Stimulated activated CD4-positive, alpha-beta T cell treated with anti-CD3 and anti-CD28 coated beads, TNF-alpha, amount 100 ng/mL, for 24 hours (primary cell): Measurements from ENCODE around the gene SPDYE2B.
A peak's percentile ranks its signal among the peaks of the same experiment; 100 is the strongest.
"Not testable (repeated sequence)": the region's sequence is repeated elsewhere in the genome, so short reads cannot be mapped to it uniquely, and the experiment has no call there.

Source experiments
- DNase-seq, 3 experiments: peaks; one replicate each; pipeline ENCODE4 v3.0.0-alpha.2; 2020; ENCODE audit warnings: low read depth in 3 of 3

Gene SPDYE2B

DNA sequence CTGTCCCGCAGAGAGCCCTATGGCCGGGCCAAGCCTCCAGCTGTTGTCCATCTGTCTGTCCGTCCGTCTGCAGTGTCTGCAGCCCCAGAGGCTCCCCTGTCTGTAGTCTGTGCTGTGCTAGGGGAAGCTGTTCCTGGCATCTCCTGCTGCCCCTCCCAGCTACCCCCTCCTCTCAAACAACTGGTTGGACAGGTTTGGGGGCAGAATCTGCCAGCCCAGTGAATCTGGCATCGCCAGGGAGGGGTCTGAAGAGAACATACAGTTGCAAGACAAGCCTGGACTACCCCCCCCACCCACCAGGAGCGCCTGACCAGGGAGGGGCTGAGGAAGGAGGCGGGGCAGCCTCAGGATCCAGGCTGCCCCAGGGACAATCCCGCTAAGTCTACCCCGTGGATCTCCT is 7.4 kb upstream of the SPDYE2B start, which contains the start of gene UPK3BL1:
UPK3BL1 (minus strand) TSS at position 101 of the 400 bp plus-strand sequence; CDS start at position 51, 50 bp downstream.
- DNase-seq = not testable (repeated sequence)

DNA sequence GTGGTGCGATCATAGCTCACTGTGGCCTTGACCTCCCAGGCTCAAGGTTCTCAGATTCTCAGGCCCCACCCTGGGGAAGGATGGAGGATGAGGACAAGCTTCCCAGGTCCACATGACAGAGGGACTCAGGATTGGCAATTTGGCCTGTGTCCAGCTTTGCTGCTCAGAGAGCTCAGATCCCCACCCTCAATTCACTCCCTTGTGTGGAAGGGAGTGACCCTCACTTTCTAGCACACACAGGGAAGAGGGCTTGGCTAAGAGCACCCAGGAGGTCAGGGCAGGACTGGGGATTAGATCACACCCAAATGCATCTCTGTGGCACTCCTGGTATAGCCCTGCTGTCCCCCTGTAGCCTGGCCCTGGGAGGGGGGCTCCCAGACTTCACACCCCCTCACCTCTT is 6.7 kb upstream of the SPDYE2B start:
- not testable (repeated sequence) for DNase-seq

DNA sequence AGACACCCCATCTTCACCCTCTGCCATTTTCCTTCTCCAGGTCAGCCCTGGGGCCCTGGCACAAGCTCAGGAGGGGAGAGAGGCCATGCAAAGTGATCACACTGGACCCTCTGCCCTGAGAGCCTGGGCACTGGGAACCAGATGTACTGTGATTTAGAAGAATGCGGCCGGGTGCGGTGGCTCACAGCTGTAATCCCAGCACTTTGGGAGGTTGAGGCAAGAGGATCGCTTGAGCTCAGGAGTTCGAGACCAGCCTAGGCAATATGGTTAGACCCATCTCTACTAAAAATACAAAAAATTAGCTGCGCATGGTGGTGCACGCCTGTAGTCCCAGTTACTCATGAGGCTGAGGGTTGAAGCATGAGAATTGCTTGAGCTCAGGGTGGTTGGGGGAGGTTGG is 2.3 kb upstream of the SPDYE2B start:
- DNase-seq = not testable (repeated sequence)

DNA sequence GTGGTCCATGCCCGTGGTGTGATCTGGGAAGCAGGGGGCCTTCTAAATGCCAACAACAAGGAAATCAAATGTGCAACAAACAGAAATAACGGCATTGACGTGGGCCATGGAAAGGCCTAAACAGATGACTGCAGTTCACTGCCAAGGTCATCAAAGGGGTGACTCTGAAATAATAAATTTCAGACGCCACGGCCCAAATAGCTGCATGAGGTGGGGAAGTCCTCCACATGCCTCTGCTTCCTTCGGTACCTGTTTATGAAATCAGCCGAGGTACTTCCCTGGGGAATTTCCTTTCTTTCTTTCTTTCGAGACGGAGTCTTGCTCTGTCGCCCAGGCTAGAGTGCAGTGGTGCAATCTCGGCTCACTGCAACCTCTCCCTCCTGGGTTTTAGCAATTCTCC is 14.6 kb downstream of the SPDYE2B start:
- DNase-seq = not testable (repeated sequence)

DNA sequence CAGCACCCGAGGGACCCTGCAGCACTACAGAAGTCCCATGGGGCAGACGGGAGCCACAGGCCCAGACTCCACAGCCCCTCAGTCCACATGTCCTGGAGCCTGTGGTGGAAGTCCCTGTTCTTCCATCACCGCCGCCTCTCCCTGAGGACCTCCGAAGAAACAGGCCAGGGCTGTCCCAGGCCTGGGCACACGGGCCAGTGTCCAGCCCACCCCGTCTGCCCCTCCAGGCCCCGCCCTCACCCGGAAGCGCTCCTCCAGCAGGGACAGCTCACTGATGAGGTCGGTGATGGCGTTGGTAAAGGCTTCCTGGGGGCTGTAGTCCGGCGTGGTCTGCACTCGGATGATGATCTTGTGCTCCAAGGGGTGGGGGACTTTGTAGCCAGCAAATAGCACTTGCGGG is 16.7 kb downstream of the SPDYE2B start:
- DNase-seq = not testable (repeated sequence)

DNA sequence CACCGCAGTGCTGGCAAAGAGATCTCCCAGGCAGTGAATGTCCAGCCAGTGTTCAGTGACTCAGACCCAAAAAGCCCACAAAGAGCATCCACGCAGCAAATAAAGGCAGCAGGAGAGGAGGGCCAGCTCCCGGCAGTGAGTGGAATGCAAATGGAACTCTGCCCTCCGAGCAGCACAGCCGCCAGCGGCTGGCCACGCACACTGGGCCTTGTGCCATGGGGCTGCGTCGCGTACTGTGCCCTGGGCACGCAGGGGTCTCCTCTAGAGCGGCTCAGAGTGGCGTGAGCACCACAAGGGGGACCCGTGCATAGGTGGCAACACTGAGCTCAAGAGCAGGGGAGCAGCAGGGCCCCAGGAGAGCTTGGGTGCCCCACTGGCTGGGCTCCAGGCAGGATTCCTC is 17.4 kb downstream of the SPDYE2B start:
- not testable (repeated sequence) for DNase-seq

DNA sequence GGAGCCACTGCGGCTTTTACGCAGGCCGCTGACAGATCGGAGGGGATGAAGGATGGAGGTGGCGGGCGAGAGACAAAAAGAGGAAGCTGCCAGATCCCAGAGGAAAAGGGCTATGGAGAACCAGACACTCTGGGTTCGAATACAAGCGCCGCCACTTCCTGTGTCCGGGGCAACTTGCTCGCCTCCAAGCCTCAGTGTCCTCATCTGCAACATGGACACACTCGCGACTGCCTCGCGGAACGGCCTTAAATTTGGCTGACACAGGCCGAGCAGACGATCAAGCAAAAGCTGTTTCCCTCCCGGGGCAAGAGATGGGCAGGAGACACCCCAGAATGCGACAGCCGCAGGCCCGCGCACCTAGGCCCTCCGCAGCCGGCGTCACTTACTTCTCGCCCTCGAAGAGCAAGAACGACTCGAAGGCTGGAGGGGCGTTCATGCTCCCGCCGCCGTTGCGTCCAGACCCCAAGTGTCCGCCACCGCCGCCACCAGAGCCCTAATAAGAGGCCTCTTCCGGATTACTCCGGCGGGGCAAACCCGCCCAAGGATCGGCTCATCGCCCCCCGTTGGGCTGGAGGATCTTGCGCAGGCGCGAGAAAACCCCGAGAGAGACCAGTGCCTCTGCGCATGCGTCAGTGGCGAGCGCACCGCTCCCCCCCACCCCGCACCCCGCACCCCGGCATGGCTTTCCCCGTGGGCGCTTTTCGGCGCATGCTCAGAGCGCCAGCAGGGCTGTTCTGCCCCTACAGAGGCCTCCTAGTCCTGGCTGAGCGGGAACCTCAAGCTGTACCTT is 21.2 kb downstream of the SPDYE2B start, which contains the start of gene POLR2J2:
POLR2J2 (minus strand) TSS at position 498 of the 790 bp plus-strand sequence; CDS start at position 436, 62 bp downstream.
- DNase-seq = not testable (repeated sequence)

DNA sequence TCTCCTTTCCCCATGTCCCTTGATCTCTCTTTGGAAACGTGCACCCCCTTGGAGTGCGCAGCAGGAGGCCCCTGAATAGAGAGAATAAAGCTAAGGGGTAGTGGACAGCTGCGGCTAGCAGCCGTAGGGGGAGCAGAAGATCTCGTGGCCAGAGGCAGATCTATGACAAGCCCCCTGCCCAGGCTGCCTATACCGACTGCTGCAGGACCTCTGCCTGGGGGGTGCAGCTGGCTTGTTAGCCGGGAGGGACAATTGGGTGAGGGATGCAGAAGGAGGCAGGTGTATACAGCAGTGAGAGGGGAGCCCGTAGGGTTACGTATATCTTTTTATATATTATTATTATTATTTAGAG is 21.8 kb downstream of the SPDYE2B start:
- DNase-seq = not testable (repeated sequence)

DNA sequence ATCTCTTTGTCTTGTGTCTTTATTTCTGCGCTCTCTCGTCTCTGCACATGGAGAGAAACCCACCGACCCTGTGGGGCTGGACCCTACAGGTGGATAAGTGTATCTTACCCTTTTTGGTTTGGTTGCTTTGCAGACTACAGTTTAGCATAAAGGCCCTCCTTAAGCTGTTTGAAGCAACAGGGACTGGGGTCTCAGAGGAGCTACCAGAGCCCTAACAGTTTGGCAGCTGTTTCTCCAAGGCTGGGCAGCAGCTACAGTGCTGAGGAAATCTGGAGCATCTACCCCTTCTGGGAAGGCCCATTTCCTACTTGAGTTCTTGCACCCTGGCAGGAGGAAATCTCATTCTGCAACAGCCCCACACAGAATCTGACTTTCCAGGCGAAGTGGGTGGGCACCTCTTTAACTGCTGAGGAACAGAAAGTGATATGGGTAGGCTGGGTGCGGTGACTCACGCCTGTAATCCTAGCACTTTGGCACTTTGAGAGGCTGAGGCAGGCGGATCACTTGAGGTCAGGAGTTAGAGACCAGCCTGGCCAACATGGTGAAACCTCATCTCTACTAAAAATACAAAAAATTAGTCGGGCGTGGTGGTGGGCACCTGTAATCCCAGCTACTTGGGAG is 23.4 kb downstream of the SPDYE2B start:
- not testable (repeated sequence) for DNase-seq

DNA sequence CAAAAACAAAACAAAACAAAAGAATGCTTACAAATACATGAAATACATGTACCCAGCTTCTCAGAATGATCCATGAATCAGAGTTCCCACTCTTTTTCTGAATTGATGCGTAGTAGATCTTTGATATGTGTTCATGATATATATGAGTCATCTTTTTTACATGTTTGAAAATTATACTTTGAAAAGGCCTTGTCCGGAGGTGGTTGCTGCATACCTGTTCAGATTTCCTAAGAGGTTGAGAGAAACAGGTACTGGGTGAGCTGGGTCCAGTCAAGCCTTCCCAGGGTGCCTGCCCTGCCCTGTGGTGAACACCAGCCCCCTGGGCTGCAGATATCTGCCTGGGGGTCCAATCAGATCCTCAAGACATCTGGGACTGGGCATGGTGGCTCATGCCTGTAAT is 25.4 kb downstream of the SPDYE2B start:
- DNase-seq = not testable (repeated sequence)

DNA sequence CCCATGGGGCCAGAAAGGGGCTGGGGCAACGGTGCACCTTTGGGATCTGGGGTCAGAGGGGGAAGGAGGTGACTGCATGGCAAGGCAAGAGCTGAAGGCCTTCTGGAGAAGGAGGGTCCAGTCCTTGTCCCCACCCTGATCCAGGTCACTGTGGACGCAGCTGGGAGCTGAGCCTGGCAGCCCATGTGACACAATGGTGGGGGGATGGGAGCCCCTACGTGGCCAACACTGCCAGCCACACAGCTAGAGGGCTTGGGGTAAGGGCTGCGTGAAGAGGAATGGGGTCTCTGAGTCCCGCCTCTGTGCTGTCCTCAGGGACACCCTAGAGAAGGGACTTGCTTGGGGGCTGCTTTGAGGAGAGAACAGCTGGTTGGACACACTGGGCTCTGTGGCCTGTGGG is 30.7 kb downstream of the SPDYE2B start:
- not testable (repeated sequence) for DNase-seq

DNA sequence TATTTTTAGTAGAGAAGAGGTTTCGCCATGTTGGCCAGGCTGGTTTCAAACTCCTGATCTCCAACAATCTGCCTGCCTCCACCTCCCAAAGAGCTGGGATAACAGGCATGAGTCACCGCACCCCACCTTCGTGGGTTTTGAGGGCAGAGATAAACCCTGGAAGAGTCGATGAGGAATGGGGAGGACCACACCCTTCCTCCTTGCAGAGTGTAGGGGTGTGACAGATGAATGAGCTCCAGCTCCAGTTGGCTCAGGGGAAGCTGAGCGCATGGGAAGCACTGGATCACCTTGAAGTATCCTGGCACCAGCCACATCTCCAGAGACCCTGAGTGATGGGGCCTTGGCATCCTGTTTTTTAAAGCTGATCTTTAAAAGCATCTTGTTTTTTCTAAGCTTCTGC is 32.4 kb downstream of the SPDYE2B start:
- DNase-seq = not testable (repeated sequence)

DNA sequence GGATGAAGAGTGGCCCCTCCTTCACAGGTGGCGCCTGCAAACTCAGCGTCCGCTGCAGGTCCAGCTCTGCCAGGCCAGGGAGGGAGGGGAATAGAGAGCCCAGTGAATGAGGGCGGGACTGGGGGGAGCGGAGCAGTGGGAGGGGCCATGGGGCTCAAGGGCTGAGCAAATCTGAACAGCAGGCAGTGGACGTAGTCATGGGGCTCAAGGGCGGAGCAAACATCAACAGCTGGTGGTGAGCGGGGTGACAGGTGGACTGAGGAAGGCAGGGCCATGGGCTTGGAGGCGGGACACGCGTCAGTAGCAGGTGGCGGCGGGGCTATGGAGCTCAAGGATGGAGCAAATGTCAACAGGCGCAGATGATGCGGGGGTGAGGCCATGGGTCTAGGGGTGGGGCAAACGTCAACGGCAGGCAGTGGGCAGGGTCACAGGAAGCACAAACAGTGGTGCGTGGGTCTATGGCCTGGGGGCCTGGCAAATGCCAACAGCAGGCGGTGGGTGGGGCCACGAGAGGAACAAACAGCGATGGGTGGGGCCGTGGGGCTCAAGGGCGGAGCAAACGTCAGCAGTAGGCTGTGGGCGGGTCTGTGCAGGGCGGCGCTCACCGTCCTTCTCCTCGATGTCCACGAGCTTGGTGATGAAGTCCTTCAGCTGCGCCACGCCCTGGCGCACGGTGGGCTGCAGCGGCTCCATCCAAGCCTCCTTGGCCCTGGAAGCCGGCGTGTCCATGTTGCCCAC is 38.3 kb downstream of the SPDYE2B start:
- DNase-seq = not testable (repeated sequence)

DNA sequence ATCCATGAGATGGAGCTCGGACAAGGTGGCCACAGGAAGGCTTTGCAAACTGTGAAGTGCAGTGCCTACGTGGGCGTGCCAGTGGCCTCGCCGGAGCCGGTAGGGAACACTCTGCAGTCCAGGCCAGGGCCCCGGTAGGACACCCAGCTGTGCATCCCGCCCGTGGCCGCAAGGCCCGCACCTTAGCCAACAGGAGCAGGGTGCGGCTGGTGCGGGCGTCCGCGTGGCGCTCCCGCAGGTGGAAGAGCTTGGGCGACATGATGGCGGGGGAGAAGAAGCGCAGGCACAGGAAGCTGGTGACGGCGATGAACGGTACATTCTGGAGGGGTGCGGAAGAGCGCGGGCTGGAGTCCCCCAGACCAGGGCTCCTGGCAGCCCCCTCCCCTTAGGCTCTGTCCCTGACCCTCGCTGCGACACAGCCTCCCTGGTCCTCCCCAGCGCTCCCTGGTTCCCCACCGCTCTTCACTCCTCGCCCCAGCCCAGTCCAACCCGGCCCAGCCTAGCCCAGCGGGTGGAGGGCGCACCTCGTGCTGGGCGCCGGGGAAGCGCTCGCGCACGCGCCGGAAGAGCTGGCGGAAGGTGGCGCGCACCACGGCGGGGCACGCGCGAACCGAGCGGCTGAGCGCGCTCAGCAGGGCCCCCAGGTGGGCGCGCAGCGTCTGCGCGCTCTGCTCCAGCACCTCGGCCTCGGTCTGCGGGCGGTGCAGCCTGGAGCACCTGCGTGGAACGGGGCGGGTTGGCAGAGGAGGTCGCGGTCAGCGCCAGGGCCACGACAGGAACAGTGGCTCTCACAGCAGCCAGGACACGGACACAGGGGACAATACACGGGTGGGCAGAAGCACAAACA is 39.5 kb downstream of the SPDYE2B start:
- DNase-seq = peak in 1 of 3 experiments; percentile 11

DNA sequence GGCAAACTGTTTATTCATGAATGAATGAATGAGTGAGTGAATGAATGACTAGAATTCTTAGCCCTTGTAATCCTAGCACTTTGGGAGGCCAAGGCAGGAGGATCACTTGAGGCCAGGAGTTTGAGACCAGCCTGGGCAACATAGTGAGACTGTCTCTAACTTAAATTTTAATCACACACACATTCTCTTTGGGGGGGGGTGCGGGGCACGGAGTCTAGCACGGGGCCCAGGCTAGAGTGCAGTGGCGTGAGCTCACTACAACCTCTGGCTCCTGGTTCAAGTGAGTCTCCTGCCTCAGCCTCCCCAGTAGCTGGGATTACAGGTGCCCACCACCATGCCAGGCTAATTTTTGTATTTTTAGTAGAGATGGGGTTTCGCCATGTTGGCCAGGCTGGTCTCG is 40.5 kb downstream of the SPDYE2B start:
- DNase-seq = not testable (repeated sequence)

DNA sequence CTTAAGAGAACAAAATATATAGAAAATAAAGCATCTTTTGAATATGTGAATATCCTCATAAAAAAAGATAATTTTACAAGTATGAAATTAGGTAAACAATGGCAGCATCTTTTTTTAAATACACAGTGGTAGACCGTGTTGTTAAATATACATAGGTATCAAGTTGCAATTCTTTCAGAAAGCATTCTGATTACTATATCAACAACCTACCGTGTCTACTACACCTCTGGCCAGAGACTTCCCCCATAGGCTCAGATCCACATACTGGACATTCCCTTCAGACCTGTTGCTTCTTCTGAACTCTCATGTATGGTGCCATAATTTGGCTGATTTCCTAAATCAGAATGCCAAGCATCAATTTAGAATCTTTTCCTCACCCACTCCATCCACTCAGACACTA is 43.9 kb downstream of the SPDYE2B start:
- not testable (repeated sequence) for DNase-seq

DNA sequence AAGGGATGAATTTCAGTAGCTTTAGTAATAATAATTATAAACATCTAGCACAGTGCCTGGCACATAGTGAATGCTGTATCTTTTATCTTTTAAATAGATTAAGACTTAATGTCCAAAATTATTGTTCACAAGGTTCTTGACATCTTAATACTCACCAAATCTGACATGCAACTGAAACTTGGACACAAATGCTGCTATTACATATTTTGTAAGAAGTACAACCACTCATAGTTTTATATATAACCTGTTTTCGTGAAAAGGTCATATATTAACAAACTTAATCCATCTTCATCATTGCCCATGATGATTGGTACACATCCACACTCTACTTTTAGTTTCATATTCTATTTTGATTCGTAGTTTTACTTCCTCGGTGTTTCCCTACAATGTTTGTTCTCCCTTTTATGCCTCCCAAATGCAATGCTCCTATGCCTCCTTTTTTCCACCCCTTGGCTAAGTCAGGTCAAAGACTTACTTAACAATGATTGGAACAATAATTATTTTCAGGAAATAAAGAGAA is 45.0 kb downstream of the SPDYE2B start:
- DNase-seq = not testable (repeated sequence)

DNA sequence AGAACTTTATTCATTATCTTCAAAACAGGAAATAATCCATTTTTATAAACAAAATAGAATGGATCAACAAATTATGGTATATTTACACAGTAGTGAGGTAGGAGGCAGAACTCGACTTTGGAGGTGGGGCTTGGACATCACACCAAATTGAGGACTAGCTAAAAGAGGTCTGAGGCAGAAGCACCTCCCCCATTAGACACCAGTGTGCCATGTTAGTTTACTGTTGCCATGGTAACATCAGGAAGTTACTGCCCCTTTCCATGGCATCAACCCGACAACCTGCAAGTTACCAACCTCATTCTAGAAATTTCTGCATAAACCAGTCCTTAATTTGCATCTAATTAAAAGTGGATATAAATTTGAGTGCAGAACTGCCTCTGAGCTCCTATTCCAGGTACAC is 45.9 kb downstream of the SPDYE2B start:
- not testable (repeated sequence) for DNase-seq

DNA sequence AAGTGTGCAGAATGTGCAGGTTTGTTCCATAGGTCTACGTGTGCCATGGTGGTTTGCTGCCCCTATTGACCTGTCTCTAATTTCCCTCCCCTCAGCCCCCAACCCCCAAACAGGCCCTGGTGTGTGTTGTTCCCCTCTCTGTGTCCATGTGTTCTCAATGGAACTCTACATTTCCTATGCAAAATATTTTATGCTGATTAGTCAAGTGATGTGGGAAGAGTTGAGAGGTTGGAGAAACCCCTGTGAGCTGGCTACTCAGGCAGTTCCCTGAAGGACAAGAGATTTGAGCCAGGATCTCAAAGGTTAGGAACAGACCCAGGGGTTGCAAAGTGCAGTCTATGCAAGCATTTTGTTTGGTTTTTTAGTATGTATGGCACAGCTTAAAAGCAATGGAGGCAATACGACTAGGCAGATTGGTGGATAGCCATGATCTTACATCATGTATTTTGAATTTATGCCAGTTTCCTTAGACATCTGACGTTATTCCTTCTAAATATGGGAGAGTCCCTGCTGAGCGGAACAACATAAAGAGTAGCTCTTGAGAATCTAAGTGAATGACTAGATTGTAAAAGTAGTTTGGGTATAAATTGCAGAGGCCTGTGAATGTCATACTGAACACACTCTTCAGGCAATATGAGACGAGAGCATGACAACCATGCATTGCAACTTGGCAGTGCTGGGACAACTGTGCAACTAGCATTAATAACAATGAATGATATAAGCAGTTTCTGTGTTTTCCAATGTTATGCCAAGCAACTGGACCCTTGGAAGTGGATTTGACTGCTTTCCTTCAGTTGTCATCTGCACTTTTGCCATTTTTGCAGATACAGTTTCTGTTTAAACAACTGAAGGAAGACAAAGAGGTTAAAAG is 47.8 kb downstream of the SPDYE2B start:
- DNase-seq = not testable (repeated sequence)
